DND-41 (cell line): Measurements from ENCODE around the gene HUNK.

ENCODE experiments used
- ATAC-seq: fragments of 200-7000 bp; cut with Tn5 transposase; 3 replicates; pipeline ENCODE4 v1.9.1; 2021; ENCODE audit warnings: low read depth; ENCODE audit not compliant: insufficient read depth
- DNase-seq: peaks from one replicate; pipeline ENCODE4 v3.0.0-alpha.2; 2020
- H2AFZ ChIP-seq: 2 replicates; pipeline ENCODE4 v1.6.0; 2012; ENCODE audit warnings: low read depth, low read length
- H3K27ac ChIP-seq: 2 replicates; pipeline ENCODE4 v1.5.1; 2012; ENCODE audit warnings: low read length, inconsistent platforms
- H3K27me3 ChIP-seq: fragments of 200-600 bp; sonication (generic); 2 replicates; pipeline ENCODE4 v1.6.0; 2012; ENCODE audit warnings: low read length, mild to moderate bottlenecking, inconsistent platforms; ENCODE audit not compliant: insufficient read depth, poor library complexity
- H3K36me3 ChIP-seq: 2 replicates; pipeline ENCODE4 v1.5.1; 2012; ENCODE audit warnings: low read length, inconsistent platforms; ENCODE audit not compliant: insufficient read depth
- H3K4me1 ChIP-seq: 2 replicates; pipeline ENCODE4 v1.5.1; 2012; ENCODE audit warnings: mild to moderate bottlenecking, low read length; ENCODE audit not compliant: insufficient read depth
- H3K4me2 ChIP-seq: 2 replicates; pipeline ENCODE4 v1.6.0; 2012; ENCODE audit warnings: mild to moderate bottlenecking, moderate library complexity, low read length, inconsistent platforms; ENCODE audit not compliant: insufficient read depth
- H3K4me3 ChIP-seq, 2 experiments: fragments of 200-600 bp in 1 of 2; shearing (Covaris generic) in 1 of 2; 2 replicates each; pipeline ENCODE4 v1.5.1; 2012 to 2016; ENCODE audit warnings: inconsistent platforms in 2 of 2, low read length in 2 of 2, mild to moderate bottlenecking in 2 of 2, low read depth in 1 of 2, moderate library complexity in 1 of 2
- H3K79me2 ChIP-seq: 2 replicates; pipeline ENCODE4 v1.6.0; 2012; ENCODE audit warnings: low read length, inconsistent platforms; ENCODE audit not compliant: insufficient read depth
- H3K9ac ChIP-seq: 2 replicates; pipeline ENCODE4 v1.6.0; 2012; ENCODE audit warnings: low read depth, mild to moderate bottlenecking, inconsistent platforms, low read length, moderate library complexity
- H3K9me3 ChIP-seq: 2 replicates; pipeline ENCODE4 v1.5.1; 2012; ENCODE audit warnings: low read length, moderate library complexity, mild to moderate bottlenecking, inconsistent platforms; ENCODE audit not compliant: insufficient read depth, severe bottlenecking
- H4K20me1 ChIP-seq: 2 replicates; pipeline ENCODE4 v1.6.0; 2012; ENCODE audit warnings: low read length; ENCODE audit not compliant: insufficient read depth
- CTCF ChIP-seq: IDR thresholded peaks from 2 replicates; pipeline ENCODE4 v1.5.1; 2012; ENCODE audit warnings: borderline replicate concordance, low read length, moderate library complexity, mild to moderate bottlenecking; ENCODE audit not compliant: poor library complexity, severe bottlenecking; ENCODE audit errors: extremely low read depth
- EZH2 ChIP-seq: IDR thresholded peaks from 3 replicates; pipeline ENCODE4 v1.6.1; 2012; ENCODE audit warnings: borderline replicate concordance, low read depth, mild to moderate bottlenecking, moderate library complexity, low read length, inconsistent platforms; ENCODE audit not compliant: severe bottlenecking

The HUNK gene

GRCh38 chr21:31905503-31906451, 33.0 kb downstream of the HUNK start:
- Histone ChIP-seq H3K79me2 (no peaks in the 10 kb centered on the region), H3K9ac (no peak overlapping the region), H3K27ac (no peak overlapping the region), H3K4me1 (no peaks in the 10 kb centered on the region), H4K20me1 (no peaks in the 10 kb centered on the region), H2AFZ (no peak overlapping the region), H3K4me3 (no peak overlapping the region), H3K9me3 (no peaks in the 10 kb centered on the region), H3K27me3 (peaks cover 17% of the 10 kb centered on the region), H3K36me3 (no peaks in the 10 kb centered on the region), H3K4me2 (no peak overlapping the region)
- TF ChIP-seq CTCF = no peak
- TF ChIP-seq EZH2 = no peak
- ATAC-seq (no peak), DNase-seq (no peak)

GRCh38 chr21:31908106-31909031, 35.5 kb downstream of the HUNK start:
- Histone ChIP-seq H3K27ac (no peak overlapping the region), H2AFZ (no peak overlapping the region), H3K4me3 (no peak overlapping the region)

GRCh38 chr21:31909153-31910073, 36.6 kb downstream of the HUNK start:
- no peaks in the 10 kb centered on the region for H3K9me3 ChIP-seq
- no peak overlapping the region for H3K4me2 ChIP-seq
- no peaks in the 10 kb centered on the region for H3K4me1 ChIP-seq
- no peaks in the 10 kb centered on the region for H3K36me3 ChIP-seq
- H3K4me3 ChIP-seq = no peak overlapping the region
- TF ChIP-seq EZH2 (no peak), CTCF (no peak)
- no peaks in the 10 kb centered on the region for H3K79me2 ChIP-seq
- H3K27ac ChIP-seq = no peak overlapping the region
- no peak for DNase-seq
- peaks cover 17% of the 10 kb centered on the region for H3K27me3 ChIP-seq
- no peak overlapping the region for H2AFZ ChIP-seq
- no peaks in the 10 kb centered on the region for H4K20me1 ChIP-seq
- no peak for ATAC-seq
- no peak overlapping the region for H3K9ac ChIP-seq

More at GRCh38 chr21:31908106-31909031, 35.5 kb downstream of the HUNK start:
- H3K36me3 ChIP-seq = no peaks in the 10 kb centered on the region
- H3K4me2 ChIP-seq = no peak overlapping the region
- no peaks in the 10 kb centered on the region for H3K79me2 ChIP-seq
- no peaks in the 10 kb centered on the region for H3K9me3 ChIP-seq
- no peaks in the 10 kb centered on the region for H3K4me1 ChIP-seq
- ATAC-seq (no peak), DNase-seq (no peak)
- no peaks in the 10 kb centered on the region for H4K20me1 ChIP-seq
- no peak overlapping the region for H3K9ac ChIP-seq
- TF ChIP-seq EZH2 (no peak), CTCF (no peak)
- peaks cover 17% of the 10 kb centered on the region for H3K27me3 ChIP-seq
